Measurements from ENCODE around the gene PAXX. TPM values are rescaled to one million over a fixed set of nuclear protein-coding genes. Genes with fewer than 3 reads are reported as not detected.

PAXX gene
- total and polyA plus RNA-seq, 9 of the 15 experiments (the other 6 are each of a cell fraction or from before 2014, with no cell fraction given), result 1.2 to 175 (median 38.5) TPM

GRCh38 chr9:137028263-137029057 lies 36.2 kb downstream of the PAXX start (continued):
- TF ChIP-seq TOE1 (IDR thresholded peaks at IDR 0.05; ENCODE audit: borderline replicate concordance) (no peak), TOE1 (CRISPR knock-in tag; IDR thresholded peaks at IDR 0.05; ENCODE audit: borderline replicate concordance, low read depth) (0 out of 2 replicates have a peak, but pooled peaks have one; percentile 60), EP300 (IDR thresholded peaks at IDR 0.05; ENCODE audit: low read length) (no peak), RB1 (IDR thresholded peaks at IDR 0.05; ENCODE audit: low read depth) (peak; percentile 79), ATF1 (CRISPR knock-in tag; IDR thresholded peaks at IDR 0.05) (no peak), ATF1 (tag; IDR thresholded peaks at IDR 0.05) (no peak), MCM2 (IDR thresholded peaks at IDR 0.05; ENCODE audit: low read depth) (no peak), CBFB (CRISPR knock-in tag; IDR thresholded peaks at IDR 0.05) (no peak), TEAD2 (tag; IDR thresholded peaks at IDR 0.05) (no peak), MGA (IDR thresholded peaks at IDR 0.05) (no peak; the same call in 1 of the 2 replicates)
- TF ChIP-seq, protein P1, sequence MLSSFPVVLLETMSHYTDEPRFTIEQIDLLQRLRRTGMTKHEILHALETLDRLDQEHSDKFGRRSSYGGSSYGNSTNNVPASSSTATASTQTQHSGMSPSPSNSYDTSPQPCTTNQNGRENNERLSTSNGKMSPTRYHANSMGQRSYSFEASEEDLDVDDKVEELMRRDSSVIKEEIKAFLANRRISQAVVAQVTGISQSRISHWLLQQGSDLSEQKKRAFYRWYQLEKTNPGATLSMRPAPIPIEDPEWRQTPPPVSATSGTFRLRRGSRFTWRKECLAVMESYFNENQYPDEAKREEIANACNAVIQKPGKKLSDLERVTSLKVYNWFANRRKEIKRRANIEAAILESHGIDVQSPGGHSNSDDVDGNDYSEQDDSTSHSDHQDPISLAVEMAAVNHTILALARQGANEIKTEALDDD (IDR thresholded peaks at IDR 0.05), result no peak
- TF ChIP-seq, protein P2, sequence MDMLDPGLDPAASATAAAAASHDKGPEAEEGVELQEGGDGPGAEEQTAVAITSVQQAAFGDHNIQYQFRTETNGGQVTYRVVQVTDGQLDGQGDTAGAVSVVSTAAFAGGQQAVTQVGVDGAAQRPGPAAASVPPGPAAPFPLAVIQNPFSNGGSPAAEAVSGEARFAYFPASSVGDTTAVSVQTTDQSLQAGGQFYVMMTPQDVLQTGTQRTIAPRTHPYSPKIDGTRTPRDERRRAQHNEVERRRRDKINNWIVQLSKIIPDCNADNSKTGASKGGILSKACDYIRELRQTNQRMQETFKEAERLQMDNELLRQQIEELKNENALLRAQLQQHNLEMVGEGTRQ (CRISPR knock-in tag; IDR thresholded peaks at IDR 0.05), result no peak

All from K562 (cell line).